Naive thymus-derived CD4-positive, alpha-beta T cell (primary cell): ENCODE results near the gene ESD. TPM values are rescaled to one million over a fixed set of nuclear protein-coding genes. Genes with fewer than 3 reads are reported as not detected.

Experiments used
- ATAC-seq: fragments of 150-1000 bp; cut with Tn5 transposase; 2 replicates; pipeline ENCODE4 v1.10.0; 2021; ENCODE audit warnings: mild to moderate bottlenecking, moderate library complexity
- CTCF ChIA-PET: fragments of 350-600 bp; sonication (Branson Sonifier 250); formaldehyde crosslinking; loops from one replicate; lab custom pipeline; 2021; ENCODE audit warnings: antibody characterized with exemption; lab: Charles Lee
- POLR2A ChIA-PET: fragments of 350-600 bp; sonication (Branson Sonifier 250); formaldehyde crosslinking; loops from one replicate; lab custom pipeline; 2021; ENCODE audit warnings: antibody characterized with exemption, inconsistent platforms; lab: Charles Lee
- DNase-seq, 9 donors: peaks; one replicate each; pipeline versions ENCODE4 v3.0.0 to v3.0.0-alpha.2; 2020 to 2022; ENCODE audit warnings: mixed read lengths in 1 of 9
- H3K27ac ChIP-seq: one replicate; pipeline ENCODE4 v1.7.0; 2013; ENCODE audit warnings: mild to moderate bottlenecking, low read depth, low read length, moderate library complexity
- H3K27me3 ChIP-seq, 2 donors: one replicate each; pipeline ENCODE4 v1.7.0; 2013; ENCODE audit warnings: low read length in 2 of 2, mild to moderate bottlenecking in 2 of 2, moderate library complexity in 2 of 2; ENCODE audit not compliant: control insufficient read depth in 2 of 2, insufficient read depth in 2 of 2
- H3K36me3 ChIP-seq, 3 experiments: 1 replicate in 2 of 3; 2 replicates in 1 of 3; pipeline ENCODE4 v1.7.0; 2013; ENCODE audit warnings: low read length in 3 of 3, mild to moderate bottlenecking in 3 of 3, moderate library complexity in 1 of 3; ENCODE audit not compliant: insufficient read depth in 3 of 3, control insufficient read depth in 2 of 3
- H3K4me1 ChIP-seq, 2 donors: one replicate each; pipeline ENCODE4 v1.7.0; 2013; ENCODE audit warnings: low read length in 2 of 2, mild to moderate bottlenecking in 2 of 2, moderate library complexity in 1 of 2; ENCODE audit not compliant: control insufficient read depth in 2 of 2, insufficient read depth in 2 of 2
- H3K4me3 ChIP-seq: 2 replicates; pipeline ENCODE4 v1.7.0; 2013; ENCODE audit warnings: mild to moderate bottlenecking, low read length
- H3K9me3 ChIP-seq, 3 experiments: 1 replicate in 2 of 3; 2 replicates in 1 of 3; pipeline ENCODE4 v1.7.0; 2013; ENCODE audit warnings: low read length in 3 of 3; ENCODE audit not compliant: control insufficient read depth in 2 of 3
- H3K27ac Mint-ChIP-seq, 9 donors: one replicate each; pipeline ENCODE4 v1.8.0; 2020 to 2022; ENCODE audit warnings: mixed read lengths in 9 of 9, mild to moderate bottlenecking in 8 of 9, moderate library complexity in 5 of 9, inconsistent platforms in 2 of 9
- H3K27me3 Mint-ChIP-seq, 5 donors: one replicate each; pipeline ENCODE4 v1.8.0; 2021 to 2022; ENCODE audit warnings: mixed read lengths in 5 of 5, mild to moderate bottlenecking in 1 of 5
- H3K36me3 Mint-ChIP-seq, 5 donors: one replicate each; pipeline ENCODE4 v1.8.0; 2020 to 2022; ENCODE audit warnings: mixed read lengths in 5 of 5, mild to moderate bottlenecking in 3 of 5, inconsistent platforms in 1 of 5
- H3K4me1 Mint-ChIP-seq, 7 donors: one replicate each; pipeline ENCODE4 v1.8.0; 2020 to 2022; ENCODE audit warnings: mixed read lengths in 7 of 7, mild to moderate bottlenecking in 3 of 7, inconsistent platforms in 1 of 7
- H3K4me3 Mint-ChIP-seq, 10 donors: one replicate each; pipeline ENCODE4 v1.8.0; 2020 to 2022; ENCODE audit warnings: mild to moderate bottlenecking in 10 of 10, mixed read lengths in 10 of 10, moderate library complexity in 6 of 10, inconsistent platforms in 2 of 10
- H3K9me3 Mint-ChIP-seq, 11 donors: one replicate each; pipeline ENCODE4 v1.8.0; 2020 to 2022; ENCODE audit warnings: mixed read lengths in 11 of 11, mild to moderate bottlenecking in 4 of 11, inconsistent platforms in 1 of 11, moderate library complexity in 1 of 11
- intact Hi-C, 2 donors: fragments of 100-400 bp; cut with micrococcal nuclease; formaldehyde crosslinking; loops; one replicate each; pipeline ENCODE4 v1.15.1; 2023
- polyA plus RNA-seq, 2 donors: library from polyadenylated mRNA; unstranded; fragments of 300-500 nt; fragmentation: Illumina TruSeq; gene quantifications; one replicate each; pipeline ENCODE4 v1.2.3, GENCODE V29; 2021
- total RNA-seq, 6 experiments: library from RNA in 5 of 6; stranded (reverse) in 5 of 6; gene quantifications; 1 replicate in 5 of 6; 2 replicates in 1 of 6; pipeline ENCODE4 v1.2.3 and lab custom pipeline; 2021 to 2026

The ESD gene
- total and polyA plus RNA-seq, 7 experiments from 2014 or later, result 35.3 to 182 (median 63.1) TPM

DNA sequence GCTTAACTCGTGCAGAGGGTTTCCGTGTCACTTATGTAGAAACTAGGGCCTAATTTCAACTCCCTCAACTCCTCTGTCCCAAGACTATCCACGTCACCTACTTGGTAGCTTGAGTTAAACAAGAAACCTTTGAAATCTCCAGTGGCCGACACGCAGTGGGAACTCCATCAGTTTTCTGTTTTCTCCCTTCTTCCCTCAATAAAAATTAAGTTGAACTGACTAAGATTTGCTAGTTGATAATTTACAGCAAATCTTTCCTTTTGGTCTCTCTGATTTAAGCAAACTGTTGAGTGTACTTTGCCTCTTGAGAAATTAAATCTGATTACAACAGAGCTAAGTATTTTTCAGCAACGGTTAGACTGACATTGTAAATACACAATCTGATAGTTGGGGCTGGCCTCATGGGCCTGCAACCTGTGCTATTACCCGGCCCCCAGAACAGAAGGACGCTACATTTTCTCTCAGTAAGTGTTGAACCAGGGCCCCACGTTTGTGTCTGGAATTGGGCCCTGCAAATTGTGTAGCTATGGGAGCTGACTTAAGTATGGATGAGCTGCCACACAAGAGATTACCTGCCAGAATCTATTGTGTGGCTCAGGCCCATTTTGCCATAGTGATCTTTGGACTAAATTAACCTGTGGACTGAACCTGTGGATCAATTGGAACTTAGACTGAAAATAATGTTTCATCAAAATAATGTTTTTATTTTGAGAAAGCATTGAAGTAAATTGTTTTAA, 708 bp upstream of the ESD start:
- POLR2A ChIA-PET, result interaction anchor here (0.7 kb wide), 1 partner anchor 1460 kb away, joined by 3 read pairs; no protein-coding TSS in a partner anchor
- DNase-seq, result peak in 2 of 9 donors; percentile 2 to 4
- peaks cover 0 to 14% (median 5%) of the 10 kb centered on the region in 5 donors for H3K36me3 Mint-ChIP-seq

DNA sequence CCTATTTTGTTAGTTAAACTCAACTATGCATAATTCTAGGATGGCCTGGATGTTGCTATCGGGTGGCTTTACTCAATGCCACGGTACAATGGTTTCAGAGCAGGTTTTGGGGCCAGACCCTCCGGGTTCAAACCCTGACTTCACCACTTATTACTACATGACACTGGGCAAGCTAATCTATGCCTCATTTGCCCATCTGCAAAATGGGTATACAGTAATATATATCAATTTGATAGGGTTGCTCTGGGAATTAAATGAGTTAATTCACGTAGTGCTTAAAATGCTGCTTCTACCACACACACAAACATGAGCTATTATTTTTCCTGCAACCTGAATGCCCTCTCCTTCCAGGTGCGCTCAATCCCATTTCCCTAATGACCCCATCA, 839 bp downstream of the ESD start:
- Mint-ChIP-seq H3K27ac (peak overlapping the region; percentile 92 to 99 (median 98)), H3K27me3 (peaks cover 0 to 2% (median 0%) of the 10 kb centered on the region in 5 donors), H3K4me1 (peaks cover 20 to 53% (median 48%) of the 10 kb centered on the region in 7 donors), H3K36me3 (peaks cover 0 to 14% (median 5%) of the 10 kb centered on the region in 5 donors), H3K9me3 (peaks cover 0 to 2% (median 0%) of the 10 kb centered on the region in 11 donors), H3K4me3 (peak overlapping the region; percentile 91 to 99 (median 93))
- Histone ChIP-seq H3K27ac (peak overlapping the region; percentile 82), H3K4me3 (peak overlapping the region; percentile 85), H3K9me3 (no peaks in the 10 kb centered on the region), H3K4me1 (peaks cover 14 to 33% of the 10 kb centered on the region in 2 donors), H3K27me3 (no peaks in the 10 kb centered on the region), H3K36me3 (peaks cover 0 to 5% (median 0%) of the 10 kb centered on the region in 3 experiments)
- ChIA-PET POLR2A (interaction anchor here (0.6 kb wide), 1 partner anchor 1179 kb away, joined by 3 read pairs; no protein-coding TSS in a partner anchor), CTCF (no interaction called here)
- ATAC-seq (no peak), DNase-seq (no peak)
- intact Hi-C loops, result loop anchor here (1.0 to 10.0 kb wide), 8 partner anchors 43 to 1859 kb away; partner anchors contain the start of genes SUCLA2 (in 2 of the 2), CYSLTR2 (in 1 of the 2), LCP1 (in 1 of the 2) and NUDT15 (in 1 of the 2)

More for the DNA sequence above, 708 bp upstream of the ESD start:
- H3K27ac Mint-ChIP-seq, result peak overlapping the region; percentile 92 to 99 (median 98)
- peak overlapping the region; percentile 85 for H3K4me3 ChIP-seq
- intact Hi-C loops, result loop anchor here (1.0 to 10.0 kb wide), 10 partner anchors 45 to 1879 kb away; partner anchors contain the start of genes SUCLA2 (in 2 of the 2), CYSLTR2 (in 1 of the 2), LCP1 (in 1 of the 2) and TPT1 (in 1 of the 2)
- H3K27me3 ChIP-seq, result no peaks in the 10 kb centered on the region
- no peaks in the 10 kb centered on the region for H3K9me3 ChIP-seq
- peaks cover 0 to 2% (median 0%) of the 10 kb centered on the region in 11 donors for H3K9me3 Mint-ChIP-seq
- peak overlapping the region; percentile 91 to 99 (median 93) for H3K4me3 Mint-ChIP-seq
- peaks cover 20 to 50% (median 47%) of the 10 kb centered on the region in 7 donors for H3K4me1 Mint-ChIP-seq
- H3K27ac ChIP-seq, result peak overlapping the region; percentile 82
- peaks cover 0 to 7% (median 0%) of the 10 kb centered on the region in 5 donors for H3K27me3 Mint-ChIP-seq
- CTCF ChIA-PET, result no interaction called here
- H3K4me1 ChIP-seq, result peaks cover 14 to 33% of the 10 kb centered on the region in 2 donors
- peaks cover 0 to 5% (median 0%) of the 10 kb centered on the region in 3 experiments for H3K36me3 ChIP-seq
- no peak for ATAC-seq

- DNase-seq, result no peak
These were observed 1.6 kb downstream of the ESD start for GRCh38 chr13:46795321-46795720.

GRCh38 chr13:46783504-46783903, 13.5 kb downstream of the ESD start:
- H3K4me1 Mint-ChIP-seq, result peaks cover 7 to 19% (median 13%) of the 10 kb centered on the region in 7 donors
- Histone ChIP-seq H3K27me3 (no peaks in the 10 kb centered on the region), H3K27ac (no peak overlapping the region), H3K9me3 (no peaks in the 10 kb centered on the region), H3K36me3 (peaks cover 22 to 61% (median 28%) of the 10 kb centered on the region in 3 experiments), H3K4me3 (no peak overlapping the region), H3K4me1 (no peaks in the 10 kb centered on the region)
- ChIA-PET CTCF (no interaction called here), POLR2A (no interaction called here)
- H3K4me3 Mint-ChIP-seq, result no peak overlapping the region
- H3K27me3 Mint-ChIP-seq, result no peaks in the 10 kb centered on the region
- no peak for ATAC-seq
- H3K36me3 Mint-ChIP-seq, result peaks cover 9 to 50% (median 28%) of the 10 kb centered on the region in 5 donors
- no peak overlapping the region for H3K27ac Mint-ChIP-seq
- DNase-seq, result no peak
- intact Hi-C loops, result no loop called here
- H3K9me3 Mint-ChIP-seq, result no peaks in the 10 kb centered on the region

More at GRCh38 chr13:46795321-46795720, 1.6 kb downstream of the ESD start:
- Mint-ChIP-seq H3K4me3 (peak overlapping the region; percentile 29 to 99 (median 93)), H3K27me3 (no peaks in the 10 kb centered on the region), H3K9me3 (peaks cover 0 to 2% (median 0%) of the 10 kb centered on the region in 11 donors), H3K36me3 (peaks cover 6 to 20% (median 12%) of the 10 kb centered on the region in 5 donors), H3K27ac (peak overlapping the region in 4 of 9 donors; percentile 13 to 65 (median 48)), H3K4me1 (peaks cover 20 to 60% (median 50%) of the 10 kb centered on the region in 7 donors)
- ChIA-PET CTCF (no interaction called here), POLR2A (interaction anchor here (0.6 kb wide), 1 partner anchor 1586 kb away, joined by 8 read pairs; no protein-coding TSS in a partner anchor)
- intact Hi-C loops, result loop anchor here (1.0 to 10.0 kb wide), 6 partner anchors 8 to 1859 kb away; partner anchors contain the start of genes SUCLA2 (in 2 of the 2), CYSLTR2 (in 1 of the 2) and LCP1 (in 1 of the 2)
- H3K27me3 ChIP-seq, result no peaks in the 10 kb centered on the region
- H3K36me3 ChIP-seq, result peaks cover 5 to 13% (median 5%) of the 10 kb centered on the region in 3 experiments
- H3K4me3 ChIP-seq, result peak overlapping the region; percentile 85
- no peak for ATAC-seq
- H3K27ac ChIP-seq, result no peak overlapping the region
- H3K4me1 ChIP-seq, result peaks cover 14 to 33% of the 10 kb centered on the region in 2 donors
- no peaks in the 10 kb centered on the region for H3K9me3 ChIP-seq

DNA sequence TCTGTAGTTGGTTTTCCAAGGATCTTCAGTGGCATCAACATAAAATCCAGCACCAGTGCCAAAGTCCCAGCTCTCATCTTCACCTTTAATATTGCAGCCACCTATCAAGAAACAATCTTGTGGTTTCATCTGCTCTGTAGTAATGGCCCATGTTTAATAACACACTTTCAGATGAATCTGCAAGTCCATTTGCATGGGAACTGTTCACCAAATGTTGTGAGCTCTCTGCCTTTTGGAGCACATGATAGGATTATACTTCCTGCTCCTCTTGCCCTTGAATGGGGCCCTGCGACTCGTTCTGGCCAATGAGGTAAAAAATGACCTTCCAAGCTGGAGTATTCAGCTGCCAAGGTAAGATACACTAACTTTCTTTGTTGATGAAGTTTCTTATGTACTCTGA, 14.3 kb downstream of the ESD start:
- H3K4me1 Mint-ChIP-seq, result peaks cover 1 to 15% (median 5%) of the 10 kb centered on the region in 7 donors
- peaks cover 14 to 52% (median 32%) of the 10 kb centered on the region in 5 donors for H3K36me3 Mint-ChIP-seq
- H3K27me3 Mint-ChIP-seq, result no peaks in the 10 kb centered on the region
- Histone ChIP-seq H3K4me1 (no peaks in the 10 kb centered on the region), H3K36me3 (peaks cover 22 to 69% (median 28%) of the 10 kb centered on the region in 3 experiments), H3K9me3 (no peaks in the 10 kb centered on the region), H3K27ac (no peak overlapping the region), H3K4me3 (no peak overlapping the region), H3K27me3 (no peaks in the 10 kb centered on the region)
- CTCF ChIA-PET, result no interaction called here
- DNase-seq, result no peak
- intact Hi-C loops, result no loop called here
- ATAC-seq, result no peak
- no peaks in the 10 kb centered on the region for H3K9me3 Mint-ChIP-seq
- POLR2A ChIA-PET, result no interaction called here
- H3K4me3 Mint-ChIP-seq, result no peak overlapping the region
- H3K27ac Mint-ChIP-seq, result peak overlapping the region in 1 of 9 donors; percentile 3

DNA sequence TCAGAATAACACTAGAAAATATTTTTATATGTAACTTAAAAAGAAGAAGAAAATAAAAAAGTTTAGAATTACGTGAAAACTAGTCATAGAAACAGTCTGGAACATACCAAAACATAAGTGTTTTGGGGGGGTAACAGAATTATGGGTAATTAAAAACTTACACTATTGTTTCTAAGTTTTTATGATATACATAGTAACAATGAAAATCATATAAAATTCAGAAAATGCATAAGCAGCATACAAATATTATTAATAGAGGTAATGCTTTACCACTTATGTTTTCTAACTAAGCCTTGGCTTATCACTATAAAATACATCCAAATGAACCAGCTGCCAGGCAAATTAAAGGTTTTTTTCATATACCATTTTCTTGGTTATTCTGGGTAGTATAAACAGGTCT, 14.9 kb downstream of the ESD start:
- ATAC-seq (no peak), DNase-seq (no peak)
- no peak overlapping the region for H3K4me3 ChIP-seq
- H3K27me3 ChIP-seq, result no peaks in the 10 kb centered on the region
- Mint-ChIP-seq H3K4me1 (peaks cover 0 to 15% (median 4%) of the 10 kb centered on the region in 7 donors), H3K4me3 (no peak overlapping the region), H3K9me3 (no peaks in the 10 kb centered on the region), H3K27me3 (no peaks in the 10 kb centered on the region), H3K27ac (no peak overlapping the region), H3K36me3 (peaks cover 14 to 53% (median 33%) of the 10 kb centered on the region in 5 donors)
- no peak overlapping the region for H3K27ac ChIP-seq
- ChIA-PET POLR2A (no interaction called here), CTCF (no interaction called here)
- H3K9me3 ChIP-seq, result no peaks in the 10 kb centered on the region
- H3K36me3 ChIP-seq, result peaks cover 17 to 68% (median 28%) of the 10 kb centered on the region in 3 experiments
- intact Hi-C loops, result no loop called here
- H3K4me1 ChIP-seq, result no peaks in the 10 kb centered on the region
